GM18868 (cell line): ENCODE results near the gene EIF1AD.
"Not testable (repeated sequence)": the region's sequence is repeated elsewhere in the genome, so short reads cannot be mapped to it uniquely, and the experiment has no call there.

ENCODE experiments used
- ATAC-seq: cut with Tn5 transposase; IDR thresholded peaks from one replicate; pipeline ENCODE4 v1.9.1; 2021; ENCODE audit warnings: mild to moderate bottlenecking, moderate library complexity; ENCODE audit not compliant: unreplicated experiment

The EIF1AD gene

GRCh38 chr11:66022401-66023185 is 20.6 kb upstream of the EIF1AD start:
- no peak for ATAC-seq

DNA sequence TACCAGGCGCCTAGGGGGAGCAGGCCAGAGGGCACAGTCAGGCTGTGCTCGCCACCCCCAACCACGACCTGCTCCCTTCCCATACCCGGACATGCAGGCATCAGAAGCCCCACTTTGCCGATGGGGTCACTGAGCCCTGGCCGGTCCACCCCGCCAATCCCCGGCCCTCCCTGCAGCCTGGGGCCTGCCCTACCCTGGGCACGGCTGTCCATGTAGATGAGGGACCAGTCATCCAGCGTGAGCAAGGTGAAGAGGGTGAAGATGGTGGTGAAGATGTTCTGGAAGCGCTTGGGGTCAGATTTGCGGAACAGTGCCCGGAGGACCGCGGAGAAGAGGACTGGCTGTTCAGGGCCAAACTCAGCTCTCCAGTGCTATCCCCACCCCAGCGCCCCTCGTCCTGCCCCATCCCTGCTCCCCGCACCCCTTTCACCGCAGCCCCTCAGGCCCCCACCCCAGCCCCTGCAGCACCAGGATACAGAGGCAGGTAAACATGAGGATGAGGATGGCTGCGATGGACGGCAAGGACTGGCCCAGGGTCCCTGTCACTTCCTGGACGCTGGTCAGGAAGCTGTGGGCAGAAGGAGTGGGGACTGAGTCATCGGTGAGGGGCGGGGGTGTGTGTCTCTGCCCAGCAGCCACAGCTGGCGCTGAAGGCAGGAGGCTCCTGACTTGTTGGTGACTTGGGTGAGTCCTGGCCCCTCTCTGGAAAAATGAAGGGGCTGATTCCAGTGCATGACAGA is 18.8 kb upstream of the EIF1AD start:
- ATAC-seq: no peak

GRCh38 chr11:66020212-66020611 is 18.3 kb upstream of the EIF1AD start:
- no peak for ATAC-seq

GRCh38 chr11:66017321-66017720 is 15.4 kb upstream of the EIF1AD start:
- ATAC-seq: no peak

- ATAC-seq: no peak
Measured at GRCh38 chr11:66016793-66017177, 14.8 kb upstream of the EIF1AD start.

- no peak for ATAC-seq
Measured at GRCh38 chr11:66015936-66016792, 14.2 kb upstream of the EIF1AD start.

DNA sequence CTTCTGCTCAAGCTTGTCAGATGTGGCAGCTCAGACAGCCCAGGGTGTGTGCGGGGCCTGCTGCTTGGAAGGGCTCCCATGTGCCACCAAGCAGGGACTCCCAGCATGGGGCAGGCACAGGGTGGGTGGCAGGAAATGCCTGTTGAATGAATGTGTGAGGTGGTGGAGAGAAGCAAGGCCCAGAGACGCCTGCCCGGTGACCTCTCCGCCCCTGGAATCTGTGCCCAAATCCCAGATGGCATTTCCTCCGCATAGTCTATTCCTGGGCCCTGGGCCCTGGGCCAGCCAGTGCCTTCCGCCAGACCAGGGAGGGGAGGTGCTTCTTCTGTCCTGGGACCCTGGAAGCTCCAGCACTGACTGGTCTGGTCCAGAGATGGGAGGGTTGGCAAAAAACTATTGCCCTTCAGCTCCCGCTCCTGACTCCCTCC is 13.5 kb upstream of the EIF1AD start:
- no peak for ATAC-seq

GRCh38 chr11:66014804-66015453 is 13.0 kb upstream of the EIF1AD start:
- ATAC-seq: no peak

GRCh38 chr11:66013762-66014100 is 11.8 kb upstream of the EIF1AD start:
- no peak for ATAC-seq

DNA sequence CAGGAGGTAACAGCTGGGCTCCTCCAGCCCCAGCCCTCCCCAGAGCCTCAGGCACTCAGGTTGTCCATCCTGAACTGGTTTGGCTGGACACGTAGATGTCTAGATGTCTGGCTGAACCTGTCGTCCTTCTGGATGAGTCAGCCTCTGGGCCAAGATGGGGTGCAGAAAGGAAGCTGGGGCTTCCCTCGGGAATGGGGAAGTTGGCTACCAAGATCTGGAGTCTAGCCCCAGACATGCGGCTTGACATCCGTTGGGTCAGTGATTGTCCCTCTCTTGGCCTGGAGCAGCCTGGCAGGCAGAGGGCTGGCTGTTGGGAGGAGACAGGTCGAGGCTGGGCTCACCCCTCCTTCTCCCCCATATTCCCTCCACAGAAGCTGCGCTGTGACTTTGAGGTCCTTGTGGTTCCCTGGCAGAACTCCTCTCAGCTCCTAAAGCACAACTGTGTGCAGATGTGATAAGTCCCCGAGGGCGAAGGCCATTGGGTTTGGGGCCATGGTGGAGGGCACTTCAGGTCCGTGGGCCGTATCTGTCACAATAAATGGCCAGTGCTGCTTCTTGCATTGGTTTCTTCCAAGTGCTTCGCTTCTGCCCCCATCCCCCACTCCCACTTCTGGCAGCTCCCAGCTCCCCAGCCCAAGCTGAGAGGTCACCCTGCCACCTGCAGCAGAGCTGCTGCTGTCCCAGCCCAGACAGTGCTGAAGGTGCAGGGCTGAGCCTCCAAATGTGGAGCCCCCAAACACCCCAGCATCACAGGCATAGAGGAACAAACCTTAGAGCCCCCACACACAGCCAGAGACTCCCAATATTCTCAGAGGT is 11.2 kb upstream of the EIF1AD start:
- no peak for ATAC-seq

- no peak for ATAC-seq
Measured at GRCh38 chr11:66012371-66012945, 10.5 kb upstream of the EIF1AD start.

DNA sequence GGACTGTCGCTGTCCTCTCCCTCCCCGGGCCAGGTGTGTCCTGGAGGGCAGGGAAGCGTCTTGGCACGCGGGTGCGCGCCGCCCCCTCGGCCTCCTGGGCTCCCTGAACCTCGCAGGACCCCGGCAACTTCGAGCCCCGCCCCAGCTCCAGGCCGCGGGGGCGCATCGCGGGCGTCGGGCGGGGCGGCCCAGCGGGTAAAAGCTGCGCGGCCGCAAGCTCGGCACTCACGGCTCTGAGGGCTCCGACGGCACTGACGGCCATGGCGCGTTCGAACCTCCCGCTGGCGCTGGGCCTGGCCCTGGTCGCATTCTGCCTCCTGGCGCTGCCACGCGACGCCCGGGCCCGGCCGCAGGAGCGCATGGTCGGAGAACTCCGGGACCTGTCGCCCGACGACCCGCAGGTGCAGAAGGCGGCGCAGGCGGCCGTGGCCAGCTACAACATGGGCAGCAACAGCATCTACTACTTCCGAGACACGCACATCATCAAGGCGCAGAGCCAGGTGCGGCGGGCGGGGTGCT is 9.9 kb upstream of the EIF1AD start, which contains the start of gene CST6:
CST6 (plus strand) TSS at position 224 of the 519 bp plus-strand sequence; CDS start at position 261, 37 bp downstream.
- no peak for ATAC-seq

- no peak for ATAC-seq
Measured at GRCh38 chr11:66011239-66011784, 9.4 kb upstream of the EIF1AD start.

DNA sequence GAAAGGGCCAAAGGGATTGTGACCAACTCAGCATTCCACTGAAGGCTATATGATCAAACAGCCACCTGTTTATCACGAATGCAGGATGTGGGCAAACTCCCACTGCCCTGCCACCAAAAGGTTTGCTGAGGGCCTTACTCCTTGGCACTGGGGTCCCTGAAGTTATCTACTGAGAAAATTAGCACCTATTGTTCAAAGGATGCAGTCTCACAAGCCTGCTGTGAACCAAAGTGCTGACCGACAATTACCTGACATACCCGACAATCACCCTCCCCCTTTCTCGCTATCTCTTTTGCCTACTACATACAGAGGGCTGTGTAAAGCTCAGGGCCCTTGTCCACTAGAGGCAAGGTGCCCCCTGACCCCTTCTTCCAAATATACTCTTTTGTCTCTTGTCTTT is 8.1 kb upstream of the EIF1AD start:
- not testable (repeated sequence) for ATAC-seq

- no peak for ATAC-seq
Measured at GRCh38 chr11:66008468-66009101, 6.6 kb upstream of the EIF1AD start.

DNA sequence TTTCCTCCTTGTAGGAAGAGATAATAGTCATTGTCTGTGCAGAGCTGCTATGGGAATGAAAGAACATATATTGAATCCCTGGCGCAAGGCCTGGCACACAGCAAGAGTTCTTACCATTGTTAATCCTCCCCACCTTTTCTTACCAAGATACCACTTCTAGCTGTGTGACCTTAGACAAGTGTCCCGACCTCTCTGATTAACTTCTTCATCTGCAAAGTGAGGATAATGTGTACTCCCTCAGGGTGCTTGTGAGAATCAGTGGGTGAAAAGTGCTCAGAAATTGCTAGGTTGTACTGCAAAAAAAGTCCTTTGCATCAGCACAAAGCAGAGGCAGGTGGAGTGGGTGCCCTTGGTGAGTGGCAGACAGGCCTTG is 6.1 kb upstream of the EIF1AD start:
- ATAC-seq: no peak

- no peak for ATAC-seq
Measured at GRCh38 chr11:66007201-66007634, 5.3 kb upstream of the EIF1AD start.

DNA sequence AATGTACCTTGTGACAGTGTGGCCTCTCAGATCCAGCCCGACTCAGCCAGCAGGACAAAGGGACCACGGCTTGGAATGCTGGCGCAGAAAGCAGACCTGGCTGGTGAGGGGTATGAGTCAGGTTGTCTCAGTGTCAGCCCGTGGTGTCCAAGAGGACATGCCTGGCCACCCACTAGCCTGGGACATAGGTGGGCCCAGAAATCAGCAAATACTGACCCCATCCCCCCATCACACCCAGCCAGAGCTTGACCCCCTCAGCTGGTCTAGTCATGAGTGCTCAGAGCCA is 4.9 kb upstream of the EIF1AD start:
- ATAC-seq: no peak
